HEK293 (cell line): Measurements from ENCODE around the gene SAMD4A.

Experiments used
- CTCF ChIA-PET: fragments of 350-600 bp; formaldehyde crosslinking; extraction: SDS; loops from one replicate; lab custom pipeline; 2021; ENCODE audit warnings: antibody characterized with exemption; lab: Yijun Ruan, JAX
- POLR2A ChIA-PET: fragments of 300-600 bp; formaldehyde crosslinking; extraction: SDS; loops from one replicate; lab custom pipeline; 2020; ENCODE audit warnings: antibody characterized with exemption, inconsistent platforms; lab: Yijun Ruan, JAX
- H3K27ac ChIP-seq: fragments of 200-500 bp; sonication (Bioruptor generic); 2 replicates; pipeline ENCODE4 v1.5.1; 2014; ENCODE audit warnings: low read depth, low read length, control low read depth, inconsistent platforms; ENCODE audit errors: extremely low read depth
- H3K36me3 ChIP-seq, 2 experiments: fragments of 200-500 bp in 1 of 2; sonication (Bioruptor generic) in 1 of 2; 1 replicate in 1 of 2; 2 replicates in 1 of 2; pipeline ENCODE4 v1.5.1; 2014 to 2017; ENCODE audit warnings: inconsistent platforms in 2 of 2, low read length in 2 of 2; ENCODE audit not compliant: control insufficient read depth in 2 of 2, insufficient read depth in 1 of 2
- H3K4me1 ChIP-seq: fragments of 200-500 bp; sonication (Bioruptor generic); 2 replicates; pipeline ENCODE4 v1.5.1; 2014; ENCODE audit warnings: mild to moderate bottlenecking, low read length, inconsistent platforms; ENCODE audit not compliant: control insufficient read depth, insufficient read depth
- H3K4me3 ChIP-seq: 2 replicates; pipeline ENCODE4 v1.5.1; 2011; ENCODE audit warnings: low read depth, mild to moderate bottlenecking, control low read depth, low read length, moderate library complexity
- H3K9me3 ChIP-seq: fragments of 200-500 bp; sonication (Bioruptor generic); 2 replicates; pipeline ENCODE4 v1.5.1; 2014; ENCODE audit warnings: low read depth, low read length, inconsistent platforms; ENCODE audit not compliant: control insufficient read depth, insufficient read depth
- FEZF1 ChIP-seq: fragments of 450-650 bp; formaldehyde crosslinking; IDR thresholded peaks from 2 replicates; pipeline ENCODE4 v1.5.1; 2016; ENCODE audit warnings: missing biosample characterization, missing genetic modification characterization
- GLIS2 ChIP-seq: fragments of 450-650 bp; formaldehyde crosslinking; IDR thresholded peaks from 2 replicates; pipeline ENCODE4 v1.5.1; 2016; ENCODE audit warnings: missing biosample characterization, missing genetic modification characterization
- HOXA7 ChIP-seq: sonication (generic); formaldehyde crosslinking; IDR thresholded peaks from 2 replicates; pipeline ENCODE4 v1.8.1; 2022; ENCODE audit warnings: missing genetic modification reagents, borderline replicate concordance
- HOXC10 ChIP-seq: sonication (generic); formaldehyde crosslinking; IDR thresholded peaks from 2 replicates; pipeline ENCODE4 v1.8.1; 2023; ENCODE audit warnings: mild to moderate bottlenecking, missing genetic modification reagents
- PRDM4 ChIP-seq: fragments of 450-650 bp; formaldehyde crosslinking; IDR thresholded peaks from 2 replicates; pipeline ENCODE4 v1.5.1; 2017; ENCODE audit warnings: missing biosample characterization, missing genetic modification characterization
- TCF7L2 ChIP-seq: IDR thresholded peaks from 2 replicates; pipeline ENCODE4 v1.6.1; 2011; ENCODE audit warnings: low read depth, mild to moderate bottlenecking, inconsistent platforms, low read length, moderate library complexity, borderline replicate concordance
- TRIM28 ChIP-seq: IDR thresholded peaks from 2 replicates; pipeline ENCODE4 v1.6.1; 2011; ENCODE audit warnings: low read length, control low read depth, borderline replicate concordance
- ZBTB21 ChIP-seq: fragments of 450-650 bp; formaldehyde crosslinking; IDR thresholded peaks from 2 replicates; pipeline ENCODE4 v1.5.1; 2017; ENCODE audit warnings: missing biosample characterization, missing genetic modification characterization
- ZBTB49 ChIP-seq: fragments of 450-650 bp; formaldehyde crosslinking; IDR thresholded peaks from 2 replicates; pipeline ENCODE4 v1.5.1; 2016; ENCODE audit warnings: missing biosample characterization, missing genetic modification characterization, low read depth
- ZFP3 ChIP-seq: fragments of 450-650 bp; formaldehyde crosslinking; IDR thresholded peaks from 2 replicates; pipeline ENCODE4 v1.5.1; 2016; ENCODE audit warnings: low read depth, missing biosample characterization, missing genetic modification characterization
- ZFP37 ChIP-seq: fragments of 450-650 bp; formaldehyde crosslinking; IDR thresholded peaks from 2 replicates; pipeline ENCODE4 v1.5.1; 2016; ENCODE audit warnings: missing biosample characterization, missing genetic modification characterization
- ZNF121 ChIP-seq: fragments of 450-650 bp; formaldehyde crosslinking; IDR thresholded peaks from 2 replicates; pipeline ENCODE4 v1.5.1; 2016; ENCODE audit warnings: missing biosample characterization, missing genetic modification characterization
- ZNF223 ChIP-seq: fragments of 450-650 bp; formaldehyde crosslinking; IDR thresholded peaks from 2 replicates; pipeline ENCODE4 v1.5.1; 2016; ENCODE audit warnings: missing biosample characterization, missing genetic modification characterization
- ZNF274 ChIP-seq, 2 experiments: fragments of 200-500 bp in 1 of 2; fragments of 450-650 bp in 1 of 2; sonication (Bioruptor generic) in 1 of 2; formaldehyde crosslinking in 1 of 2; IDR thresholded peaks; 2 replicates each; pipeline versions ENCODE4 v1.5.1 to v1.6.1; 2014 to 2016; ENCODE audit warnings: borderline replicate concordance in 1 of 2, inconsistent platforms in 1 of 2, low read length in 1 of 2, missing biosample characterization in 1 of 2, missing genetic modification characterization in 1 of 2
- ZNF350 ChIP-seq: fragments of 450-650 bp; formaldehyde crosslinking; IDR thresholded peaks from 2 replicates; pipeline ENCODE4 v1.5.0; 2017; ENCODE audit warnings: missing biosample characterization, mild to moderate bottlenecking, missing genetic modification characterization
- ZNF416 ChIP-seq: fragments of 450-650 bp; formaldehyde crosslinking; IDR thresholded peaks from 2 replicates; pipeline ENCODE4 v1.5.1; 2016; ENCODE audit warnings: missing biosample characterization, missing genetic modification characterization
- ZNF426 ChIP-seq: fragments of 450-650 bp; formaldehyde crosslinking; IDR thresholded peaks from 2 replicates; pipeline ENCODE4 v1.5.1; 2017; ENCODE audit warnings: missing biosample characterization, missing genetic modification characterization, mild to moderate bottlenecking, inconsistent platforms, moderate library complexity
- ZNF561 ChIP-seq: fragments of 450-650 bp; IDR thresholded peaks from 2 replicates; pipeline ENCODE4 v1.5.1; 2018; ENCODE audit warnings: missing biosample characterization, missing genetic modification characterization, borderline replicate concordance
- ZNF610 ChIP-seq: fragments of 450-650 bp; formaldehyde crosslinking; IDR thresholded peaks from 2 replicates; pipeline ENCODE4 v1.5.1; 2016; ENCODE audit warnings: missing biosample characterization, missing genetic modification characterization, borderline replicate concordance
- ZNF776 ChIP-seq: fragments of 450-650 bp; formaldehyde crosslinking; IDR thresholded peaks from 2 replicates; pipeline ENCODE4 v1.5.0; 2017; ENCODE audit warnings: missing biosample characterization, missing genetic modification characterization, borderline replicate concordance
- ZSCAN5A ChIP-seq: fragments of 450-650 bp; formaldehyde crosslinking; IDR thresholded peaks from 2 replicates; pipeline ENCODE4 v1.5.1; 2016; ENCODE audit warnings: missing biosample characterization, missing genetic modification characterization
- ZXDB ChIP-seq: fragments of 450-650 bp; formaldehyde crosslinking; IDR thresholded peaks from 2 replicates; pipeline ENCODE4 v1.5.1; 2016; ENCODE audit warnings: missing biosample characterization, missing genetic modification characterization
- TF ChIP-seq, protein P1 (sequence below): fragments of 450-650 bp; formaldehyde crosslinking; IDR thresholded peaks from 2 replicates; pipeline ENCODE4 v1.5.1; 2016; ENCODE audit warnings: missing biosample characterization, missing genetic modification characterization
- TF ChIP-seq, protein P2 (sequence below): fragments of 450-650 bp; formaldehyde crosslinking; IDR thresholded peaks from 2 replicates; pipeline ENCODE4 v1.5.1; 2016; ENCODE audit warnings: missing biosample characterization, missing genetic modification characterization

Gene SAMD4A

DNA sequence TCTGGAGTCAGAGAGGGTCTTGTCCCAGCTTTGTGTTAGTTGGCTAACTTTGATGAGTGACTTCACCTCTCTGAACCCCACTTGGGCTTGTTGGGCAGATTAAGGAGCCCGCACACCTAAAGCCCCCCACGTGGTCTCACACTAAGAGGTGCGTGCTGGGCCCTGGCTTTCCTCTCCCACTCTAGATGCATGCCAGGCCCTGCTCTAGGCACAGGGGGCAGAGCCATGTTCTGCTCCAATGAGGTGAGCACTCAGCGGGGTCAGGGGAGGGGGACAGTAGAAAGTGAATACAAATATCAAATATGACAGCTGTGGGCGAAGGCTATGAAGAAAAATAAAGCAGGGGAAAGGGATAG is 216.7 kb downstream of the SAMD4A start:
- CTCF ChIA-PET: interaction anchor here (4.3 kb wide), 1 partner anchor 10 kb away, joined by 27 read pairs; no protein-coding TSS in a partner anchor
- POLR2A ChIA-PET: no interaction called here
- H3K4me1 ChIP-seq: no peaks in the 10 kb centered on the region; the same call in 1 of the 2 replicates
- TF ChIP-seq HOXA7 (CRISPR knock-in tag) (no peak), ZNF776 (tag by site-specific recombination) (no peak), ZSCAN5A (tag by site-specific recombination) (no peak), TRIM28 (no peak), ZFP3 (tag by site-specific recombination) (no peak), ZNF426 (tag by site-specific recombination) (no peak), PRDM4 (tag by site-specific recombination) (no peak), ZNF121 (no peak), ZNF274 (IDR thresholded peaks at IDR 0.05; ENCODE audit: low read length) (no peak), ZNF274 (tag by site-specific recombination; IDR thresholded peaks at IDR 0.05; ENCODE audit: borderline replicate concordance) (no peak), HOXC10 (CRISPR knock-in tag) (no peak)
- TF ChIP-seq, protein P1, sequence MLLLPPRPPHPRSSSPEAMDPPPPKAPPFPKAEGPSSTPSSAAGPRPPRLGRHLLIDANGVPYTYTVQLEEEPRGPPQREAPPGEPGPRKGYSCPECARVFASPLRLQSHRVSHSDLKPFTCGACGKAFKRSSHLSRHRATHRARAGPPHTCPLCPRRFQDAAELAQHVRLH: no peak
- H3K4me3 ChIP-seq: no peak overlapping the region
- no peak overlapping the region for H3K27ac ChIP-seq
- peaks cover 0 to 5% of the 10 kb centered on the region in 2 experiments; a peak in 1 of 3 replicates for H3K36me3 ChIP-seq
- H3K9me3 ChIP-seq: no peaks in the 10 kb centered on the region

GRCh38 chr14:54784060-54784459 is 217.1 kb downstream of the SAMD4A start:
- H3K27ac ChIP-seq: no peak overlapping the region
- H3K4me3 ChIP-seq: no peak overlapping the region
- no peaks in the 10 kb centered on the region for H3K9me3 ChIP-seq
- POLR2A ChIA-PET: no interaction called here
- H3K4me1 ChIP-seq: no peaks in the 10 kb centered on the region; the same call in 1 of the 2 replicates
- TF ChIP-seq GLIS2 (tag by site-specific recombination) (no peak), ZNF561 (tag by site-specific recombination) (no peak), ZXDB (tag by site-specific recombination) (no peak), ZNF274 (IDR thresholded peaks at IDR 0.05; ENCODE audit: low read length) (no peak), ZNF274 (tag by site-specific recombination; IDR thresholded peaks at IDR 0.05; ENCODE audit: borderline replicate concordance) (no peak), ZNF610 (tag by site-specific recombination) (no peak), ZBTB49 (tag by site-specific recombination) (no peak), ZNF416 (tag by site-specific recombination) (no peak), ZNF350 (tag by site-specific recombination) (no peak), ZBTB21 (no peak), TCF7L2 (no peak), FEZF1 (tag by site-specific recombination) (no peak), ZFP37 (tag by site-specific recombination) (no peak), ZNF223 (tag by site-specific recombination) (no peak)
- TF ChIP-seq, protein P2, sequence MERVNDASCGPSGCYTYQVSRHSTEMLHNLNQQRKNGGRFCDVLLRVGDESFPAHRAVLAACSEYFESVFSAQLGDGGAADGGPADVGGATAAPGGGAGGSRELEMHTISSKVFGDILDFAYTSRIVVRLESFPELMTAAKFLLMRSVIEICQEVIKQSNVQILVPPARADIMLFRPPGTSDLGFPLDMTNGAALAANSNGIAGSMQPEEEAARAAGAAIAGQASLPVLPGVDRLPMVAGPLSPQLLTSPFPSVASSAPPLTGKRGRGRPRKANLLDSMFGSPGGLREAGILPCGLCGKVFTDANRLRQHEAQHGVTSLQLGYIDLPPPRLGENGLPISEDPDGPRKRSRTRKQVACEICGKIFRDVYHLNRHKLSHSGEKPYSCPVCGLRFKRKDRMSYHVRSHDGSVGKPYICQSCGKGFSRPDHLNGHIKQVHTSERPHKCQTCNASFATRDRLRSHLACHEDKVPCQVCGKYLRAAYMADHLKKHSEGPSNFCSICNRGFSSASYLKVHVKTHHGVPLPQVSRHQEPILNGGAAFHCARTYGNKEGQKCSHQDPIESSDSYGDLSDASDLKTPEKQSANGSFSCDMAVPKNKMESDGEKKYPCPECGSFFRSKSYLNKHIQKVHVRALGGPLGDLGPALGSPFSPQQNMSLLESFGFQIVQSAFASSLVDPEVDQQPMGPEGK: no peak
- TF ChIP-seq, all 188 proteins: peak for 0
- CTCF ChIA-PET: interaction anchor here (4.3 kb wide), 1 partner anchor 10 kb away, joined by 27 read pairs; no protein-coding TSS in a partner anchor
- peaks cover 0 to 5% of the 10 kb centered on the region in 2 experiments; a peak in 1 of 3 replicates for H3K36me3 ChIP-seq
